ENCODE data around the gene GRPEL2.

- no peak for TF ChIP-seq CTCF (IDR thresholded peaks at IDR 0.05)
- no peak for TF ChIP-seq POLR2A (IDR thresholded peaks at IDR 0.05)
- no peak for TF ChIP-seq POLR2AphosphoS5 (IDR thresholded peaks at IDR 0.05)
- no peak for TF ChIP-seq EP300 (IDR thresholded peaks at IDR 0.05)
Measured at GRCh38 chr5:149367972-149368645, 22.8 kb downstream of the GRPEL2 start.

All from upper lobe of left lung (tissue), 4 donors.